Fibroblast of gingiva (primary cell): Measurements from ENCODE around the gene FBXL7.
A peak's percentile ranks its signal among the peaks of the same experiment; 100 is the strongest.
"Not testable (repeated sequence)": the region's sequence is repeated elsewhere in the genome, so short reads cannot be mapped to it uniquely, and the experiment has no call there.

Experiments used
- DNase-seq: peaks from one replicate; pipeline ENCODE4 v3.0.0-alpha.2; 2011; ENCODE audit warnings: low read depth

FBXL7 gene

DNA sequence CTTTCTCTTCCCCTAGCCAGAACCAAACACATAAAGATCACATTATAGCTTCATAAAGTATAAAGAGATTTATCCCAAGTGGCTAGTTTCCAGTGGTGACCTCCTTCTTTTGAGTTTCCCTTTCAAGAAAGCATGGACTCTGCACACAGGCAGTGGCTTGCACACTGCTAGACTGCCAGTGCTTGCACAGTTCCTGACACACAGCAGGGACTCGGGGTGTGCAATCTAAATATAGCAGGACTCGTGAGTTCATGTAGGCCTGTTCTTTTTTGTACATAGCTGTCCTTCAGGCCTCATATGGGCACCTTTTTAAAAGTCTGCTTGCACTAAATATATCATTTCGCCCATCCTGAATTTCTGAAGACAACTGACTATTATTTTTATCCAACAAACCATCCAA, 308.6 kb downstream of the FBXL7 start:
- no peak for DNase-seq

DNA sequence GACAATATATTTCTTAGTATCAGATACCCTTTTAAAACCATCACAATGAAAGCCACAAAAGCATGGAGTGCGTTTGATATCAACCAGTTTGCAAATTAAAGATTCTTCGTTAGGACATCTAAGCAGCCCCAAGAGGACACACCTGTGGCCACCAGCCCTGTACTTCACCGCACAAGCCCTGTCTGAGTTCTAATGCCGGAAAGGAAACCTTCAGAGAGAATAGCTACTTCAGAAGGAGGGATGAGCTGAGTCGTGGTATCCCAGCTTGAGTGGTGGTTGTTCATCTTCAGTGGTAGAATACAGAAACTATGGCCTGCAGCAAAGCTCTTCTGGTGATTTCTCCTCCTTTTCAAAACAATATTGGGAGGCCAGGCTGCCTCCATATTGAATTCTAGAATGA, 319.6 kb downstream of the FBXL7 start:
- DNase-seq: no peak

DNA sequence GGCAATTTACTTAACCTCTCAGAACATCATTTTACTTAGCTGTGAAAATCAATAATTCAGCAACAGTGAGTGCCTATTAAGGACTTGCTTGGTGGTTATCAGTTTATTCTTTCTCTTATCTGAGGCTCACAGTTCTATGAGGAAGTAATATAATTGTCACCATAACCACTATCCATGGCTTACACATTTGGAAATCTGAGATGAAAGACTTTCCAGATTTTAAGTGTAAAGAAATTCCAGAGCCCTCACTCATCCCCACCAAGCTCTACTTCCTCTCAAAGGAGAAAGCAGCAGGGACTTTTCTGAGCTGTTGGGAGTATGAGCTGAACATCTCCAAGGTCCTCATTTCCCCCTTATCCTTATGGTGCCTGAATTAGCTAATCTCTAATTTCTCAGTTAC, 321.5 kb downstream of the FBXL7 start:
- DNase-seq: peak; percentile 37

DNA sequence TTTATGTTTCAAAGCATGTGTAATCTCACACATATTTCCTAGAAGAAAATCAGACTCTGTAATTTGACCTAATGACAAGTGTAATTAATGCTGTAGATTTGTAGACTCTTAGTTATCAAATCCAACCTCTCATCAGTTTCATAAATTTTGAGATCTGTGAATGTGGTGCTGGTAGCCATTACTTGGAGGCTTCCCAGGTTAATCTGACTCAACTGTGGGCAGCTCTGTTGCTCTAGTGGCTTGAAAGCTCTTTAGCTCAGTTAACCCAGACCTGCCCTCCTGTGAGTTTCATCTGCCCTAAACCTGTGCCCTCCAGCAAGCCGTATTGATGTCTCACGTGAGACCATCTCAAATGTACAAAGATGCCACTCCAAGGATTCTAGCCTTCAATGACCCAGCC, 323.4 kb downstream of the FBXL7 start:
- DNase-seq: peak; percentile 16

GRCh38 chr5:15827741-15828140, 327.8 kb downstream of the FBXL7 start:
- no peak for DNase-seq

DNA sequence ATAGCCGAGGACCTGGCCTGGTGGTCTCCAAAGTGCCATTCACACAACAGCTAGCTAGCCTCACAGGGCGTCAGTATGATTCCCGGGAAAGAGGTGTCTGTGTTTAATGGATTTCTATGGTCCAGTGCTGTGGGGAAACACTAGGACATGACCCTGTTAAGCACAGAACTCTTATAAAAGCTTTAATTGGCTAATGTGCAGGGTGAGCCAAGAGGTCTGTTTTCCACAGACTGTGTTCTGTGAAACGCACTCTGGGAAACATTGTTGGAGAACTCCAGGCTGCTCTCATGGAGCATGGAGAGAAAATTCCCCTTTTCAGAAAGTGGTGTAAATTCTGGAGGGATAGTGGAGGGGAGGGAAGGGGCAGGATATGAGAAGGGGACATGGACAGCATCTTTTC, 331.4 kb downstream of the FBXL7 start:
- no peak for DNase-seq

- no peak for DNase-seq
Measured at GRCh38 chr5:15833365-15833764, 333.4 kb downstream of the FBXL7 start.

GRCh38 chr5:15834596-15835245, 334.7 kb downstream of the FBXL7 start:
- DNase-seq: peak; percentile 84

DNA sequence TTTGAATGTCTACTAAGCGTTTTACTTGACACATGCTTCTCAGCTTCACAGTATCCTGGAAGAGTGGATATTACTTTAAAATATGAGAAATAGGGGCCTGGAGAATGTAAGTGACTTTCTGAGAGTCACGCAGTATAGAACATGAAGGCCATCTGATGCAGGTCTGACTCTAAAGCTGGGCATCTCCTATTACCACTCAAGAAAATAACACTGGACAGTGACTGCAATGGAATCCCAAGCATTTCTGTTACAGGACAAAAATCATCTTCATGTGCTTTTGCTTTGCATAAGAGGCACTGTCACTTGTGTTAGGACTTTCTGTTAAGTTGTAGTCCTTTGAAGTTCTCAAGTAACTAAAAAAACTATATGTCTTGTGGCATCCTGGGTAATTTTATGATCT, 335.5 kb downstream of the FBXL7 start:
- DNase-seq: peak; percentile 63

- no peak for DNase-seq
Measured at GRCh38 chr5:15837551-15838289, 337.7 kb downstream of the FBXL7 start.

GRCh38 chr5:15844253-15844652, 344.3 kb downstream of the FBXL7 start:
- no peak for DNase-seq

DNA sequence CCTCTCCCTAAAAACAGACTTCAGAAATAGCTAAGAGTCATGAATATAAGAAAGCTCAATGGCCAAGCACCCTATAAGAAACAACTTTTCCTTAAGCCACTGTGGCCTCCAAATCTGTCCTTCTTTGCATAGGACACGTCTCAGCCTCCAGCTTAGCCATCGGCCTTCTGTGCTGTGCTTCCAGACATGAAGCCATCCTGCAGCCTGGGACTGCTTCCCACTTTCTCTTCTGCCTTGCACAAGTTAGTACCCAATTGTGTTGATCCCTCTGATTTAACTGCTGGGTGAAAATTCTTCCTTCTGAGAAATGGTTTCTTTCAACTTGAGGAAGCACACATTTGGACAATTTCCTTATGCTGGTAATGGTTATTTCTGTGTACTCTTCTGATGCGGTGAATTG, 344.9 kb downstream of the FBXL7 start:
- no peak for DNase-seq

DNA sequence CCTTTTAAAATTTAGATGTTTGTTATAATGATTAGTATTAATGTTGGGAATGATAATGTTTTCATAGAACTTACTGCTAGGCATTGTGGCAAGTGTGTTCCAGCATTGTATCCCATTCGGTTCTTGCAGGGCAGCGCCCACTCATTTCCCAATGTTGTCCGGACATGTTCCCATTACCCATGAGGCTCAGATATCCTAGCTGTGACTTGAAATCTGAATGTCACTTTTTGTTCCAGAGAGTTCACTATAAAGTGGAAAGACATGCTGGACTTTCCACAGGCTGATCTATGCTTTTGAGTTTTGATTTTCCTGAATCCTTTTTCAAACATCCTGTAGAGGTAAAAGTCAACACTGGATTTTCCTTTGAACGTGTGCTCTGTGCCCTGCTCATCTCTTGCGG, 350.6 kb downstream of the FBXL7 start:
- no peak for DNase-seq

- DNase-seq: no peak
Measured at GRCh38 chr5:15850939-15851341, 351.0 kb downstream of the FBXL7 start.

GRCh38 chr5:15852217-15852616, 352.2 kb downstream of the FBXL7 start:
- DNase-seq: no peak

GRCh38 chr5:15852949-15853348, 353.0 kb downstream of the FBXL7 start:
- DNase-seq: no peak

GRCh38 chr5:15858326-15858725, 358.3 kb downstream of the FBXL7 start:
- DNase-seq: no peak

DNA sequence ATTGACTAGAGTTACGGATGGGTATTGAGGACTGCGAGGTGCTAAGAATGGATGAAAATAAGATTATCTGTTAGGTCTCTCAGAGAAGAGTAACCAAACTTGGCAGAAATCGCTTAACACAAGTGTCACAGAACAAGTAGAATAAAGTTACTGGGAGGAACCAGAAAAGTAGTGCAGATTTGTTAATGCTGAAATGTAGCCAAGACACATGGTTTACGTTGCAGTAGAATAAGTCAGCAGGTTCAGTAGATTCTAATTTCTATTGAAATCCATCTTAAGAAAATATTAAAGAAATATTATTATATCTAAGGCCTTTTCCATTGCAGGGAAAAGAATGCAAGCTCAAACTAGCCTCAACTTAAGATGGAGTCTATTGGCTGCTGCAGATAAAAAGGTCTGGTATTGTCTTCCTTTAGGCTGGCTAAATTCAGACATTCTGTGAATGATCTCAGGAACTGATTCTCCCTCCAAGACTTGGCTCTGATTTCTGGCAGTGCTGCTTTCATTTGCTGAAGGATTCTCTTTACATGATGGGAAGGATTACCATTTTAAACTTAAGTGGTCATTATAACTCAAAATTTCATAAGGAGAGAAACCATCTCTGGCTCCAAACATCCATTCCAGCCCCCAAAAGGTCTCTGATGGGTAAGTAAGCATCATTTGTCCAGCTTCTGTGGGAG, 364.7 kb downstream of the FBXL7 start:
- DNase-seq: no peak

- DNase-seq: not testable (repeated sequence)
Measured at GRCh38 chr5:15872259-15872658, 372.3 kb downstream of the FBXL7 start.

GRCh38 chr5:15877914-15878313, 377.9 kb downstream of the FBXL7 start:
- DNase-seq: no peak

DNA sequence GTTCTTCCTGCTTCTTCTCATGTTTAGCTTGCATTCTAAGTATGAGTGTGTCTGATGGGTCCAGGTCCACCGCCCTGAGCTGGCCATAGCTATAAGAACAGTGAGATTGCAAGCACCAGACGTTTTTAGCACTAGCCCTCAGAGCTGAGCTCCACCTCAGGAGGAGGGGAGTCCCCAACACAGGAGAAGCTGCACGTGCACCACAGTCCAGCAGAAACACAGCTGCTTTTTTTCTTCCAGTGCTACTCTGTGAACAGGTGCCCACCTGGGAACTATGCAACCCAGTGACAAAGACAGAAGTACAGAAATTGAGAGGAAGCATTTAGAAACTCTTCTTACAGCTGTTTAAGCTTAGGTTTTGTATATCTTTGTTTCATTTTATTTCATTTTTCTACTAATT, 380.2 kb downstream of the FBXL7 start:
- no peak for DNase-seq

DNA sequence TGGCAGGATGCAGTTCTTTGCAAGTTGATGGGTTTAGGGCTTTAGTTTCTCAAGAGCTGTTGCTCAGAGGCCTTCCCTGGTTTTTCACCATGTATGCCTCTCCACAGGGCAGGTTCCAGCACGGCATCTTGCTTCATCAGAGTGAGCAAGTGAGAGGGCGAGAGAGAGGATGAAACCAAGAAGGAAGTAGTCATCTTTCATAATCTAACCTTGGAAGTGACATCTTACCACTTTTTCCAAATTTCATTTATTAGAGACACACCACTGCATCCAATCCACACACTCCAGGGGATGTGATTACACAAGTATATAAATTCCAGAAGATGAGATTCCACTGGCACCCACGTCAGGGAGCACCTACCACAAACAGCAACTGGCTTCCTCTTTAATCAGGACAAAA, 385.2 kb downstream of the FBXL7 start:
- peak; percentile 84 for DNase-seq

GRCh38 chr5:15886156-15886555, 386.2 kb downstream of the FBXL7 start:
- no peak for DNase-seq
